CD4-positive, alpha-beta T cell (primary cell): ENCODE results near the gene CFDP1. TPM values are rescaled to one million over a fixed set of nuclear protein-coding genes. Genes with fewer than 3 reads are reported as not detected.
"Not testable (repeated sequence)": the region's sequence is repeated elsewhere in the genome, so short reads cannot be mapped to it uniquely, and the experiment has no call there.

Experiments used
- ATAC-seq: fragments of 200-7000 bp; cut with Tn5 transposase; one replicate; pipeline ENCODE4 v1.10.0; 2022; ENCODE audit warnings: mild to moderate bottlenecking; ENCODE audit not compliant: poor library complexity
- CTCF ChIA-PET: fragments of 350-600 bp; sonication (Branson Sonifier 250); formaldehyde crosslinking; loops from one replicate; lab custom pipeline; 2021; ENCODE audit warnings: antibody characterized with exemption, inconsistent platforms; lab: Charles Lee
- POLR2A ChIA-PET: fragments of 350-600 bp; sonication (Branson Sonifier 250); formaldehyde crosslinking; loops from one replicate; lab custom pipeline; 2021; ENCODE audit warnings: antibody characterized with exemption, inconsistent platforms; lab: Charles Lee
- DNase-seq, 14 experiments: peaks; one replicate each; pipeline ENCODE4 v3.0.0-alpha.2; 2013 to 2020; ENCODE audit warnings: mixed read lengths in 2 of 14
- H3K27ac ChIP-seq, 2 donors: one replicate each; pipeline versions ENCODE4 v1.5.1 to v1.7.0; 2013; ENCODE audit warnings: low read length in 2 of 2, low read depth in 1 of 2, mild to moderate bottlenecking in 1 of 2
- H3K27me3 ChIP-seq, 2 experiments: 1 replicate in 1 of 2; 2 replicates in 1 of 2; pipeline versions ENCODE4 v1.6.1 to v1.7.0; 2013; ENCODE audit warnings: low read length in 2 of 2, control low read depth in 1 of 2, mild to moderate bottlenecking in 1 of 2, moderate library complexity in 1 of 2; ENCODE audit not compliant: insufficient read depth in 2 of 2, control insufficient read depth in 1 of 2
- H3K36me3 ChIP-seq: one replicate; pipeline ENCODE4 v1.6.1; 2013; ENCODE audit warnings: low read length, control low read depth; ENCODE audit not compliant: insufficient read depth
- H3K4me1 ChIP-seq: one replicate; pipeline ENCODE4 v1.6.1; 2013; ENCODE audit warnings: low read length, control low read depth; ENCODE audit not compliant: insufficient read depth
- H3K4me3 ChIP-seq: one replicate; pipeline ENCODE4 v1.5.1; 2013; ENCODE audit warnings: mild to moderate bottlenecking, low read length, moderate library complexity
- H3K9me3 ChIP-seq, 2 experiments: 1 replicate in 1 of 2; 2 replicates in 1 of 2; pipeline versions ENCODE4 v1.6.1 to v1.7.0; 2013; ENCODE audit warnings: low read length in 2 of 2, mild to moderate bottlenecking in 2 of 2, control low read depth in 1 of 2, moderate library complexity in 1 of 2; ENCODE audit not compliant: control insufficient read depth in 1 of 2, insufficient read depth in 1 of 2
- H3K27ac Mint-ChIP-seq: one replicate; pipeline ENCODE4 v1.8.0; 2020; ENCODE audit warnings: mixed read lengths
- H3K27me3 Mint-ChIP-seq: one replicate; pipeline ENCODE4 v1.8.0; 2021; ENCODE audit warnings: mixed read lengths
- H3K36me3 Mint-ChIP-seq: one replicate; pipeline ENCODE4 v1.8.0; 2021; ENCODE audit warnings: low read depth, mixed read lengths
- H3K4me1 Mint-ChIP-seq: one replicate; pipeline ENCODE4 v1.8.0; 2021; ENCODE audit warnings: low read depth, mixed read lengths
- H3K4me3 Mint-ChIP-seq: one replicate; pipeline ENCODE4 v1.8.0; 2020; ENCODE audit warnings: mild to moderate bottlenecking, mixed read lengths
- H3K9me3 Mint-ChIP-seq: one replicate; pipeline ENCODE4 v1.8.0; 2020; ENCODE audit warnings: mixed read lengths
- CTCF ChIP-seq: fragments of 200-600 bp; IDR thresholded peaks from one replicate; pipeline ENCODE4 v1.8.0; 2022; ENCODE audit warnings: antibody characterized with exemption, mild to moderate bottlenecking
- intact Hi-C, 2 experiments: fragments of 100-400 bp; cut with DNase I in 1 of 2; cut with micrococcal nuclease in 1 of 2; formaldehyde crosslinking; loops; one replicate each; pipeline versions ENCODE4 v1.15.1 to v1.9.0; 2023 to 2025; cut with DNase I, micrococcal nuclease
- total RNA-seq, 174 experiments: library from RNA in 2 of 174; stranded (reverse) in 2 of 174; gene quantifications; one replicate each; pipeline ENCODE4 v1.2.3 and lab custom pipeline; 2021 to 2026

The CFDP1 gene
- total RNA-seq, 2 experiments from 2014 or later = 23.0 to 25.5 TPM

DNA sequence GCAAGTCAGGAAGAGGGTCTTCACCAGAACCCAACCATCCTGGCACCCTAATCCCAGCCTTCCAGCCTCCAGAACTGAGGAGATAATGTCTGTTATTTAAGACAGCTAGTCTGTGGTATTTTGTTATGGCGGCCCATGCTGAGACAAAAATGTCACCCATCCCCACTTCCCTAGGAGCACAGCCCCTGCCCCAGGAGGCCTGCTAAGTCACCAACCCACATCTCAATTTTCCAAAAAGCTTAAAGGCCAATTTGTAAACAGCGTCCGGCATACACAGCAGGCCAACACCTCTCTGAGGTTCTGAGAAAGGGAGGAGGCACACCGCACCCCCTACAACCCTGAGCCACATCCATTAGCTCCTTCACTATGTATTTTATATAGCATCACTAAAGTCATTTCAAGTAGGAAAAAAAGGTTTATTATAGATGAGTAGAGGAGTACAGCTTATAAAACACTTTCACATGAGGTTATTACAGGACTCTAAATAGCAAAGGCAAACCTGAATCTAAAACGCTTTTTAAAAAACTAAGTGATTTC is 24.2 kb upstream of the CFDP1 start:
- ChIA-PET POLR2A (interaction anchor here (2.3 kb wide), 1 partner anchor 24 kb away, joined by 9 read pairs; the partner anchor contains the start of gene CFDP1), CTCF (interaction anchor here (2.4 kb wide), 1 partner anchor 59 kb away, joined by 7 read pairs; no protein-coding TSS in a partner anchor)
- no peak overlapping the region for H3K4me3 ChIP-seq
- intact Hi-C loops = no loop called here
- H3K4me1 Mint-ChIP-seq = peaks cover 81% of the 10 kb centered on the region
- DNase-seq (no peak), ATAC-seq (no peak)
- peaks cover 15% of the 10 kb centered on the region for H3K36me3 Mint-ChIP-seq
- H3K9me3 Mint-ChIP-seq = no peaks in the 10 kb centered on the region
- no peaks in the 10 kb centered on the region for H3K9me3 ChIP-seq
- H3K36me3 ChIP-seq = peaks cover 10% of the 10 kb centered on the region
- H3K27me3 ChIP-seq = no peaks in the 10 kb centered on the region
- peak overlapping the region; percentile 58 for H3K27ac Mint-ChIP-seq
- H3K27ac ChIP-seq = no peak overlapping the region
- no peak for TF ChIP-seq CTCF
- peaks cover 43% of the 10 kb centered on the region for H3K4me1 ChIP-seq
- H3K4me3 Mint-ChIP-seq = no peak overlapping the region
- H3K27me3 Mint-ChIP-seq = no peaks in the 10 kb centered on the region

DNA sequence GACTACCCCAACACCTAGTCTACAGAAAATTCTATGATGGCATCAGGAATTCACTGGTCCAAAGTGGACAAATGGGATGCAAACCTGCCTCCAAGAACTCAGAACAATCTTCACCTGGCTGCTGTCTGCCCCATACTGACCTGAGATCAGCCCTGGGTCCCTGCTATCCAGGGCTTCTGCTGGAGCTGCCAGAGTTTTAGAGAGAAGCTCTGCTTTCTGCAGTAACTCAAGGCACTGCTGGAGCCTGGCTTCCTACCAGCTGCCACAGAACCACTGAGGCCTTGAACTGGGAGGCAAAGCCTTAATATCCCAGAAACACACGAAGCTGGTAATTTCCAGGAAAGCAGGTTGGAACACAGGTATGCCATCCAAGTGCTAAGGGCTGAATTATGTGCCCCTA is 23.7 kb upstream of the CFDP1 start:
- POLR2A ChIA-PET = interaction anchor here (2.3 kb wide), 1 partner anchor 23 kb away, joined by 9 read pairs; the partner anchor contains the start of gene CFDP1
- Mint-ChIP-seq H3K4me1 (peaks cover 76% of the 10 kb centered on the region), H3K9me3 (no peaks in the 10 kb centered on the region), H3K4me3 (no peak overlapping the region), H3K36me3 (peaks cover 17% of the 10 kb centered on the region), H3K27ac (peak overlapping the region; percentile 12), H3K27me3 (no peaks in the 10 kb centered on the region)
- no peak for TF ChIP-seq CTCF
- Histone ChIP-seq H3K27me3 (no peaks in the 10 kb centered on the region), H3K9me3 (no peaks in the 10 kb centered on the region), H3K36me3 (peaks cover 10% of the 10 kb centered on the region), H3K27ac (no peak overlapping the region), H3K4me3 (no peak overlapping the region), H3K4me1 (peaks cover 38% of the 10 kb centered on the region)
- ATAC-seq = no peak
- intact Hi-C loops = no loop called here
- no peak for DNase-seq
- CTCF ChIA-PET = interaction anchor here (2.4 kb wide), 1 partner anchor 60 kb away, joined by 7 read pairs; no protein-coding TSS in a partner anchor

- intact Hi-C loops, H3K9me3 Mint-ChIP-seq, POLR2A ChIA-PET, H3K27me3 ChIP-seq, H3K4me3 ChIP-seq, H3K9me3 ChIP-seq, ATAC-seq, H3K27me3 Mint-ChIP-seq, H3K4me3 Mint-ChIP-seq, H3K27ac ChIP-seq, DNase-seq: not testable (repeated sequence)
- CTCF ChIA-PET = interaction anchor here (1.0 to 2.4 kb wide), 2 partner anchors 8 to 61 kb away, joined by 3 to 7 read pairs; partner anchors contain the start of gene TMEM170A
- Mint-ChIP-seq H3K27ac (peak overlapping the region; percentile 12), H3K36me3 (peaks cover 17% of the 10 kb centered on the region), H3K4me1 (peaks cover 71% of the 10 kb centered on the region)
- Histone ChIP-seq H3K36me3 (peaks cover 11% of the 10 kb centered on the region), H3K4me1 (peaks cover 35% of the 10 kb centered on the region)
Observed at GRCh38 chr16:75456486-75456885, 23.2 kb upstream of the CFDP1 start.
